MV-4-11 (cell line): ENCODE data around the gene CFAP97D2.

Experiments
- DNase-seq: peaks from one replicate; lab custom pipeline; 2025; lab: John Stamatoyannopoulos, UW

Gene CFAP97D2

GRCh38 chr13:114199954-114200353, 20.9 kb downstream of the CFAP97D2 start:
- no peak for DNase-seq

- DNase-seq, result no peak
Measured at GRCh38 chr13:114200399-114200911, 21.4 kb downstream of the CFAP97D2 start.

- DNase-seq, result no peak
Measured at GRCh38 chr13:114202581-114202980, 23.5 kb downstream of the CFAP97D2 start.

GRCh38 chr13:114203536-114203935, 24.5 kb downstream of the CFAP97D2 start:
- DNase-seq, result no peak

GRCh38 chr13:114204894-114205293, 25.8 kb downstream of the CFAP97D2 start:
- DNase-seq, result no peak

GRCh38 chr13:114208134-114208533, 29.1 kb downstream of the CFAP97D2 start:
- no peak for DNase-seq

- no peak for DNase-seq
Measured at GRCh38 chr13:114211446-114212157, 32.5 kb downstream of the CFAP97D2 start.

- no peak for DNase-seq
Measured at GRCh38 chr13:114212158-114212495, 33.1 kb downstream of the CFAP97D2 start.

GRCh38 chr13:114213980-114214379, 34.9 kb downstream of the CFAP97D2 start:
- DNase-seq, result no peak

GRCh38 chr13:114219392-114219791, 40.3 kb downstream of the CFAP97D2 start:
- DNase-seq, result peak; percentile 44

- peak; percentile 94 for DNase-seq
Measured at GRCh38 chr13:114222461-114222968, 43.5 kb downstream of the CFAP97D2 start.

- DNase-seq, result no peak
Measured at GRCh38 chr13:114224201-114224600, 45.1 kb downstream of the CFAP97D2 start.

- DNase-seq, result no peak
Measured at GRCh38 chr13:114225610-114226009, 46.6 kb downstream of the CFAP97D2 start.

GRCh38 chr13:114226088-114226487, 47.0 kb downstream of the CFAP97D2 start:
- no peak for DNase-seq

GRCh38 chr13:114226699-114227323, 47.8 kb downstream of the CFAP97D2 start:
- DNase-seq, result peak; percentile 70

- no peak for DNase-seq
Measured at GRCh38 chr13:114227528-114227927, 48.5 kb downstream of the CFAP97D2 start.

- DNase-seq, result no peak
Measured at GRCh38 chr13:114228176-114228575, 49.1 kb downstream of the CFAP97D2 start.

- peak; percentile 83 for DNase-seq
Measured at GRCh38 chr13:114229506-114229905, 50.4 kb downstream of the CFAP97D2 start.

- DNase-seq, result peak; percentile 85
Measured at GRCh38 chr13:114230117-114230516, 51.1 kb downstream of the CFAP97D2 start.

- no peak for DNase-seq
Measured at GRCh38 chr13:114230575-114230974, 51.5 kb downstream of the CFAP97D2 start.

GRCh38 chr13:114231886-114232285, 52.8 kb downstream of the CFAP97D2 start:
- no peak for DNase-seq

GRCh38 chr13:114234266-114234644, 55.2 kb downstream of the CFAP97D2 start:
- DNase-seq, result no peak

- peak; percentile 89 for DNase-seq
Measured at GRCh38 chr13:114234645-114235421, 55.8 kb downstream of the CFAP97D2 start, which contains the start of gene CDC16. CDC16 (plus strand) TSS chr13:114234897; CDS start chr13:114235085, 188 bp downstream.
